GM19438 (cell line): ENCODE results near the gene ZNF644.

Experiments used
- ATAC-seq: cut with Tn5 transposase; IDR thresholded peaks from one replicate; pipeline ENCODE4 v1.9.1; 2021; ENCODE audit warnings: low read depth; ENCODE audit not compliant: unreplicated experiment

Gene ZNF644

DNA sequence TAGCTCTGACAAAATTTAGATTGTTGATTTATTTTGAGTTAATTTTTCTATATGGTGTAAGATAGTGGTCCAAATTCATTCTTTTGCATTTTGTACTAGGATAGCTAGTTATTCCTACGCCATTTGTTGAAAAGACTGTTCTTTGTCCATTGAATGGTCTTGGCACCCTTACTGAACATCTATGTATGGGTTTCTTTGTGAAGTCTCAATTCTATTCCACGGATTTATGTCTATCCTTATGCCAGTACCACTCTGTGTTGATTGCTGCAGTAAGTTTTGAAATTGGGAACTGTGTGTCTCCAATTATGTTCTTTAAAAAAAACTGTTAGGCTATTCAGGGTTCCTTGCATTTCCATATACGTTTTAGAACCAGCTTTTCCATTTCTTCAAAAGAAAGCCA lies 145.7 kb downstream of the ZNF644 start:
- no peak for ATAC-seq
